ENCODE data around the gene CUX1. TPM values are rescaled to one million over a fixed set of nuclear protein-coding genes. Genes with fewer than 3 reads are reported as not detected.

The CUX1 gene
- total RNA-seq, 1 experiment from 2014 or later = 54.8 TPM

- H3K4me1 Mint-ChIP-seq (ENCODE audit: low read depth, unreplicated experiment) = no peaks in the 10 kb centered on the region
- TF ChIP-seq, protein P1, sequence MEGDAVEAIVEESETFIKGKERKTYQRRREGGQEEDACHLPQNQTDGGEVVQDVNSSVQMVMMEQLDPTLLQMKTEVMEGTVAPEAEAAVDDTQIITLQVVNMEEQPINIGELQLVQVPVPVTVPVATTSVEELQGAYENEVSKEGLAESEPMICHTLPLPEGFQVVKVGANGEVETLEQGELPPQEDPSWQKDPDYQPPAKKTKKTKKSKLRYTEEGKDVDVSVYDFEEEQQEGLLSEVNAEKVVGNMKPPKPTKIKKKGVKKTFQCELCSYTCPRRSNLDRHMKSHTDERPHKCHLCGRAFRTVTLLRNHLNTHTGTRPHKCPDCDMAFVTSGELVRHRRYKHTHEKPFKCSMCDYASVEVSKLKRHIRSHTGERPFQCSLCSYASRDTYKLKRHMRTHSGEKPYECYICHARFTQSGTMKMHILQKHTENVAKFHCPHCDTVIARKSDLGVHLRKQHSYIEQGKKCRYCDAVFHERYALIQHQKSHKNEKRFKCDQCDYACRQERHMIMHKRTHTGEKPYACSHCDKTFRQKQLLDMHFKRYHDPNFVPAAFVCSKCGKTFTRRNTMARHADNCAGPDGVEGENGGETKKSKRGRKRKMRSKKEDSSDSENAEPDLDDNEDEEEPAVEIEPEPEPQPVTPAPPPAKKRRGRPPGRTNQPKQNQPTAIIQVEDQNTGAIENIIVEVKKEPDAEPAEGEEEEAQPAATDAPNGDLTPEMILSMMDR (IDR thresholded peaks at IDR 0.05; ENCODE audit: unreplicated experiment) = no peak
- H3K27me3 Mint-ChIP-seq (ENCODE audit: unreplicated experiment) = no peaks in the 10 kb centered on the region
- H3K27ac Mint-ChIP-seq (ENCODE audit: unreplicated experiment) = no peak overlapping the region
- intact Hi-C loops (cut with micrococcal nuclease; ENCODE audit: unreplicated experiment) = no loop called here
- no peak for DNase-seq
- H3K9me3 Mint-ChIP-seq (ENCODE audit: low read depth, unreplicated experiment) = no peaks in the 10 kb centered on the region
- H3K36me3 Mint-ChIP-seq (ENCODE audit: insufficient read depth, unreplicated experiment) = no peaks in the 10 kb centered on the region
- no peak overlapping the region for H3K4me3 Mint-ChIP-seq (ENCODE audit: low read depth, unreplicated experiment)
- CTCF ChIA-PET = no interaction called here
- BruUV-seq (replicated peaks) = no TSS peak
Observed at GRCh38 chr7:101934618-101935017, 117.2 kb downstream of the CUX1 start.

- CTCF ChIA-PET = no interaction called here
- TF ChIP-seq, protein P1 (IDR thresholded peaks at IDR 0.05; ENCODE audit: unreplicated experiment) = no peak
- intact Hi-C loops (cut with micrococcal nuclease; ENCODE audit: unreplicated experiment) = no loop called here
- H3K27me3 Mint-ChIP-seq (ENCODE audit: unreplicated experiment) = no peaks in the 10 kb centered on the region
- no peak for DNase-seq
- no peaks in the 10 kb centered on the region for H3K4me1 Mint-ChIP-seq (ENCODE audit: low read depth, unreplicated experiment)
- no peaks in the 10 kb centered on the region for H3K36me3 Mint-ChIP-seq (ENCODE audit: insufficient read depth, unreplicated experiment)
- no peak overlapping the region for H3K4me3 Mint-ChIP-seq (ENCODE audit: low read depth, unreplicated experiment)
- no TSS peak for BruUV-seq (replicated peaks)
- no peak overlapping the region for H3K27ac Mint-ChIP-seq (ENCODE audit: unreplicated experiment)
- no peaks in the 10 kb centered on the region for H3K9me3 Mint-ChIP-seq (ENCODE audit: low read depth, unreplicated experiment)
Observed at GRCh38 chr7:101935521-101936141, 118.2 kb downstream of the CUX1 start.

DNA sequence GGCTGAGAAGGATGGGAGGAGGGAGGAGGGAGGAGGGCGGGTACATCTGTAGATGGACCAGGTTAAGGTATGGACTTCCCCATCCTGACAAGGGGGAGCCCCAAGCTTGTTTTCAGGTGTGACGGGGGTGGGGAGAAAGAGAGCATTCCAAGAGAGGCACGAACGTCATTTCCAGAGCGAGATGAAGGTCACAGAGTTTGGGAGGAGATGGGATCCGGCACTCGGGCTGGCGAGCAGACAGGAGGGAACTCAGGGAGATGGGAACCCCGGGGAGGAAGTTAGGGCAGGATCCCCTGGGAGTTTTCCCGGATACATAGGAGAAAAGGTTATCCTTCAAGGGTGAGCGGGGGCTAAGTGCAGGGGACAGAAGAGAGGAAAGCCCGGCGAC is 118.8 kb downstream of the CUX1 start:
- CTCF ChIA-PET = no interaction called here
- TF ChIP-seq, protein P1 (IDR thresholded peaks at IDR 0.05; ENCODE audit: unreplicated experiment) = no peak
- BruUV-seq (replicated peaks) = no TSS peak
- Mint-ChIP-seq H3K4me3 (ENCODE audit: low read depth, unreplicated experiment) (no peak overlapping the region), H3K27ac (ENCODE audit: unreplicated experiment) (no peak overlapping the region), H3K27me3 (ENCODE audit: unreplicated experiment) (no peaks in the 10 kb centered on the region), H3K36me3 (ENCODE audit: insufficient read depth, unreplicated experiment) (no peaks in the 10 kb centered on the region), H3K4me1 (ENCODE audit: low read depth, unreplicated experiment) (peaks cover 1% of the 10 kb centered on the region), H3K9me3 (ENCODE audit: low read depth, unreplicated experiment) (no peaks in the 10 kb centered on the region)
- no peak for DNase-seq
- intact Hi-C loops (cut with micrococcal nuclease; ENCODE audit: unreplicated experiment) = no loop called here

DNA sequence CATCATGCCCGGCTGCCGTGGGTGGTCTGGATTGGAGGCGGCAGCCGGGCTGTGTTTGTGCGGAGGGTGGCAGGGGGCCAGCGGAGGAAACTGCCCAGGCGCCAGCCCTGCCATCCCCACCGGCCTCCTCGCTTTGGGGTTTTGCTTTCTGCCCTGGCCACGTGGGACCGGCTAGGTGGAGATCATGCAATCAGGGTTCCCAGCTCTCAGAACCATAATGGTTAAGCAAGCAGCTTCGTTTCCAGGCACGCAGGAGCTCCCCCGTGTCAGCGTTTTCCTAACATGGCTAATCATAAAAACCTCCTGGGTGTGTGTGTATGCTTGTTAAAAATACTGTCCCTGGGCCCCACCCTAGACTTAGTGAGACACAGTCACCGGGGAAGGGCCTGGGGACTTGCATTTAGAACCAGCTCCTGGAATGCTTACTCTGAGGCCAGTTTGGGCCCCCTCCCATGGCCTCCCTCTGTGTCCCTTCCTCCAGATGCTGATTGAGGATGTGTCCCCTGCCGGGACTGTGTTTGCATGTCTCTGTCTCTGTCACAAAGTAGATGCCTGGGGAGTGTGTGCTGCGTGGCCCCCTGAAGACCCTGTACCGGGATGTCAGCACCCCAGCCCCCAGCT is 119.3 kb downstream of the CUX1 start:
- CTCF ChIA-PET = no interaction called here
- Mint-ChIP-seq H3K4me3 (ENCODE audit: low read depth, unreplicated experiment) (no peak overlapping the region), H3K9me3 (ENCODE audit: low read depth, unreplicated experiment) (no peaks in the 10 kb centered on the region), H3K4me1 (ENCODE audit: low read depth, unreplicated experiment) (peaks cover 6% of the 10 kb centered on the region), H3K36me3 (ENCODE audit: insufficient read depth, unreplicated experiment) (no peaks in the 10 kb centered on the region), H3K27ac (ENCODE audit: unreplicated experiment) (no peak overlapping the region), H3K27me3 (ENCODE audit: unreplicated experiment) (no peaks in the 10 kb centered on the region)
- intact Hi-C loops (cut with micrococcal nuclease; ENCODE audit: unreplicated experiment) = no loop called here
- TF ChIP-seq, protein P1 (IDR thresholded peaks at IDR 0.05; ENCODE audit: unreplicated experiment) = no peak
- no TSS peak for BruUV-seq (replicated peaks)
- no peak for DNase-seq
